Right lobe of liver (tissue), 6 donors: ENCODE data around the gene ABCC1. TPM values are rescaled to one million over a fixed set of nuclear protein-coding genes. Genes with fewer than 3 reads are reported as not detected.
A peak's percentile ranks its signal among the peaks of the same experiment; 100 is the strongest.

Experiments
- ATAC-seq, 4 donors: fragments of 200-7000 bp; cut with Tn5 transposase; one replicate each; pipeline ENCODE4 v1.9.1; 2020; ENCODE audit warnings: mild to moderate bottlenecking in 4 of 4, moderate library complexity in 4 of 4
- DNase-seq, 3 donors: peaks; one replicate each; pipeline ENCODE4 v3.0.0-alpha.2; 2020
- H3K27ac ChIP-seq, 3 donors: fragments of 200-600 bp; one replicate each; pipeline ENCODE4 v1.8.0; 2022
- H3K27me3 ChIP-seq, 2 donors: fragments of 200-600 bp; one replicate each; pipeline ENCODE4 v1.8.0; 2022
- H3K36me3 ChIP-seq, 4 donors: fragments of 200-600 bp; sonication (generic) in 1 of 4; one replicate each; pipeline versions ENCODE4 v1.5.1 to v1.8.0; 2017 to 2022; ENCODE audit warnings: control low read depth in 1 of 4
- H3K4me1 ChIP-seq, 4 donors: fragments of 200-600 bp; sonication (generic) in 1 of 4; one replicate each; pipeline versions ENCODE4 v1.5.1 to v1.8.0; 2017 to 2022; ENCODE audit warnings: control low read depth in 1 of 4
- H3K4me3 ChIP-seq, 3 donors: fragments of 200-600 bp; one replicate each; pipeline ENCODE4 v1.8.0; 2022
- H3K9me3 ChIP-seq, 4 donors: fragments of 200-600 bp; sonication (generic) in 1 of 4; one replicate each; pipeline versions ENCODE4 v1.5.1 to v1.8.0; 2017 to 2022; ENCODE audit warnings: control low read depth in 1 of 4
- CTCF ChIP-seq, 4 donors: fragments of 200-600 bp in 3 of 4; fragments of 450-650 bp in 1 of 4; IDR thresholded peaks; one replicate each; pipeline versions ENCODE4 v1.5.1 to v1.8.0; 2016 to 2022; ENCODE audit warnings: antibody characterized with exemption in 4 of 4, mild to moderate bottlenecking in 2 of 4
- POLR2A ChIP-seq: fragments of 450-650 bp; IDR thresholded peaks from one replicate; pipeline ENCODE4 v1.6.1; 2017; ENCODE audit warnings: antibody characterized with exemption, mild to moderate bottlenecking
- WGBS: methylation state at CpG from one replicate; pipeline ENCODE4 v1.1.6; 2018; ENCODE audit warnings: low coverage, low lambda C conversion rate; ENCODE audit not compliant: insufficient coverage; ENCODE audit errors: missing lambda C conversion rate; 5-methylcytosine and 5-hydroxymethylcytosine counted together
- intact Hi-C, 2 donors: fragments of 100-400 bp; cut with DNase I; formaldehyde crosslinking; loops; one replicate each; pipeline versions ENCODE4 v1.11.2 to v1.14.1; 2022
- total RNA-seq, 6 experiments: library from RNA; depleted of rRNA in 2 of 6; stranded (reverse); fragments of >200 nt in 2 of 6; fragmentation: NEBNext Ultra II Directional in 3 of 6; extraction: Animal tissue kit (Norgen Biotek cat#: 25700) in 3 of 6; gene quantifications; one replicate each; pipeline versions ENCODE4 v1.1.0 to v1.2.4, GENCODE V29; 2016 to 2023
- donor health status: DM: no; HTN: yes; CAD: no.
- donor health status: DM: no; HTN: no; CAD: no.
- donor health status: DM: no; HTN: no; CAD: no.
- donor health status: DM: no; HTN: yes; CAD: no.
- donor health status: DM: no; HTN: yes; CAD: no.

The ABCC1 gene
- total RNA-seq, 6 experiments from 2014 or later = 1.9 to 6.7 (median 4.1) TPM

GRCh38 chr16:16059895-16060590, 110.6 kb downstream of the ABCC1 start:
- H3K27me3 ChIP-seq = no peaks in the 10 kb centered on the region
- intact Hi-C loops = no loop called here

GRCh38 chr16:16062023-16062937, 112.9 kb downstream of the ABCC1 start:
- intact Hi-C loops = no loop called here
- ATAC-seq (no peak), DNase-seq (no peak)
- H3K4me1 ChIP-seq = no peaks in the 10 kb centered on the region
- WGBS = 62% methylated on average over 16 of the region's 16 CpGs
- H3K9me3 ChIP-seq = no peaks in the 10 kb centered on the region
- H3K36me3 ChIP-seq = peaks cover 0 to 2% (median 0%) of the 10 kb centered on the region in 4 donors
- H3K27me3 ChIP-seq = no peaks in the 10 kb centered on the region
- no peak for TF ChIP-seq CTCF (IDR thresholded peaks at IDR 0.05)
- TF ChIP-seq POLR2A = no peak
- H3K4me3 ChIP-seq = no peak overlapping the region
- no peak overlapping the region for H3K27ac ChIP-seq

More at GRCh38 chr16:16059895-16060590, 110.6 kb downstream of the ABCC1 start:
- peak in 2 of 3 donors; percentile 32 to 59 for DNase-seq
- H3K36me3 ChIP-seq = peaks cover 0 to 4% (median 2%) of the 10 kb centered on the region in 4 donors
- H3K4me3 ChIP-seq = no peak overlapping the region
- H3K4me1 ChIP-seq = no peaks in the 10 kb centered on the region
- no peaks in the 10 kb centered on the region for H3K9me3 ChIP-seq
- TF ChIP-seq CTCF (IDR thresholded peaks at IDR 0.05) (no peak), POLR2A (no peak)
- no peak overlapping the region for H3K27ac ChIP-seq
- 81% methylated on average over 10 of the region's 11 CpGs for WGBS
- ATAC-seq = peak; percentile 28 to 85 (median 52)

- WGBS = 53% methylated on average over 2 of the region's 2 CpGs
- H3K36me3 ChIP-seq = peaks cover 0 to under 1% (median 0%) of the 10 kb centered on the region in 4 donors
These were observed 114.3 kb downstream of the ABCC1 start for GRCh38 chr16:16063683-16064082.

More at GRCh38 chr16:16063683-16064082, 114.3 kb downstream of the ABCC1 start:
- no peak overlapping the region for H3K4me3 ChIP-seq
- no peak overlapping the region for H3K27ac ChIP-seq
- intact Hi-C loops = no loop called here
- H3K27me3 ChIP-seq = no peaks in the 10 kb centered on the region
- TF ChIP-seq POLR2A (no peak), CTCF (IDR thresholded peaks at IDR 0.05) (no peak)
- DNase-seq = no peak
- no peaks in the 10 kb centered on the region for H3K4me1 ChIP-seq
- H3K9me3 ChIP-seq = no peaks in the 10 kb centered on the region
- no peak for ATAC-seq
